Measurements from ENCODE around the gene RFXAP. TPM values are rescaled to one million over a fixed set of nuclear protein-coding genes. Genes with fewer than 3 reads are reported as not detected.

Gene RFXAP
- polyA plus RNA-seq, 1 donor (not counting 4 experiments of a cell fraction or from before 2014, with no cell fraction given), result 2.8 TPM

DNA sequence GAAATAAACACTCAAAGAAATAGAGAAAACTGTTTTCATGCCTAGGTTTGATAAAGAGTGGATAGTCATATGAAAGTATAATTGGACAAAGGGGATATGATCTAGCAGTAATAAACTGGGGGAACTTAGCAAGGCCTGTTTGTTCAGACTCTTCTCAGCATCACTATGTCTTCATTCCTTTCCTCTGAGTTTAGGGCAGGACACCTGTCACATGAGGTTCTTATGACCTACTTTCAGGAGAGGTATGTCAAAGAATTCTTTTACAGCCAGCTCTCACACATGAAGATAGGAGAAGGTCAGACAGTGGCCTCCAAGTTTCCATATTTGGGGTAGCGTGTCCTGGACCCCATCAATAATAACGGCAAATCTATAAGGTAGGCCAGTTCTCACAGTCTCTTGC, 11.4 kb upstream of the RFXAP start:
- Histone ChIP-seq H3K9ac (ENCODE audit: control insufficient read depth, extremely low read depth, insufficient read depth, low read length) (no peak overlapping the region), H3K79me2 (ENCODE audit: control insufficient read depth, insufficient read depth, low read length) (no peaks in the 10 kb centered on the region), H3K27ac (ENCODE audit: control insufficient read depth, insufficient read depth, low read length) (no peak overlapping the region), H3K27me3 (ENCODE audit: control insufficient read depth, extremely low read depth, insufficient read depth, low read length) (peaks cover 5% of the 10 kb centered on the region), H3K36me3 (ENCODE audit: control insufficient read depth in 2 of 2, extremely low read depth in 1 of 2, insufficient read depth in 2 of 2, low read length in 2 of 2) (no peaks in the 10 kb centered on the region), H3K4me1 (ENCODE audit: control insufficient read depth, extremely low read depth, insufficient read depth, low read length) (no peaks in the 10 kb centered on the region), H3K9me1 (ENCODE audit: control insufficient read depth, extremely low read depth, insufficient read depth, low read length) (no peaks in the 10 kb centered on the region), H3K9me3 (ENCODE audit: control insufficient read depth, low read depth, low read length) (no peaks in the 10 kb centered on the region), H2AFZ (ENCODE audit: control insufficient read depth, low read length) (no peak overlapping the region), H4K20me1 (ENCODE audit: control insufficient read depth, extremely low read depth, insufficient read depth, low read length) (no peaks in the 10 kb centered on the region), H3K4me2 (ENCODE audit: control insufficient read depth, extremely low read depth, insufficient read depth, low read depth, low read length) (no peak overlapping the region), H3K4me3 (ENCODE audit: control insufficient read depth in 2 of 3, extremely low read depth in 1 of 3, insufficient read depth in 2 of 3, low read depth in 1 of 3, low read length in 3 of 3) (no peak overlapping the region)
- DNase-seq (ENCODE audit: low read depth, low spot score), result no peak
- no peak for TF ChIP-seq EZH2 (IDR thresholded peaks at IDR 0.05; ENCODE audit: low read length)
- TF ChIP-seq, protein P1, sequence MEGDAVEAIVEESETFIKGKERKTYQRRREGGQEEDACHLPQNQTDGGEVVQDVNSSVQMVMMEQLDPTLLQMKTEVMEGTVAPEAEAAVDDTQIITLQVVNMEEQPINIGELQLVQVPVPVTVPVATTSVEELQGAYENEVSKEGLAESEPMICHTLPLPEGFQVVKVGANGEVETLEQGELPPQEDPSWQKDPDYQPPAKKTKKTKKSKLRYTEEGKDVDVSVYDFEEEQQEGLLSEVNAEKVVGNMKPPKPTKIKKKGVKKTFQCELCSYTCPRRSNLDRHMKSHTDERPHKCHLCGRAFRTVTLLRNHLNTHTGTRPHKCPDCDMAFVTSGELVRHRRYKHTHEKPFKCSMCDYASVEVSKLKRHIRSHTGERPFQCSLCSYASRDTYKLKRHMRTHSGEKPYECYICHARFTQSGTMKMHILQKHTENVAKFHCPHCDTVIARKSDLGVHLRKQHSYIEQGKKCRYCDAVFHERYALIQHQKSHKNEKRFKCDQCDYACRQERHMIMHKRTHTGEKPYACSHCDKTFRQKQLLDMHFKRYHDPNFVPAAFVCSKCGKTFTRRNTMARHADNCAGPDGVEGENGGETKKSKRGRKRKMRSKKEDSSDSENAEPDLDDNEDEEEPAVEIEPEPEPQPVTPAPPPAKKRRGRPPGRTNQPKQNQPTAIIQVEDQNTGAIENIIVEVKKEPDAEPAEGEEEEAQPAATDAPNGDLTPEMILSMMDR (optimal IDR thresholded peaks at IDR 0.05 in 1 of 3, IDR thresholded peaks at IDR 0.05 in 1 of 3, conservative IDR thresholded peaks at IDR 0.05 in 1 of 3; ENCODE audit: extremely low read depth in 1 of 3, insufficient read depth in 2 of 3, low read length in 3 of 3), result no peak
- dilution Hi-C loops (cut with MboI; ENCODE audit: extremely low pct_ligation_motif_present, low sequenced_read_pairs), result no loop called here
- FAIRE-seq, result no peak

DNA sequence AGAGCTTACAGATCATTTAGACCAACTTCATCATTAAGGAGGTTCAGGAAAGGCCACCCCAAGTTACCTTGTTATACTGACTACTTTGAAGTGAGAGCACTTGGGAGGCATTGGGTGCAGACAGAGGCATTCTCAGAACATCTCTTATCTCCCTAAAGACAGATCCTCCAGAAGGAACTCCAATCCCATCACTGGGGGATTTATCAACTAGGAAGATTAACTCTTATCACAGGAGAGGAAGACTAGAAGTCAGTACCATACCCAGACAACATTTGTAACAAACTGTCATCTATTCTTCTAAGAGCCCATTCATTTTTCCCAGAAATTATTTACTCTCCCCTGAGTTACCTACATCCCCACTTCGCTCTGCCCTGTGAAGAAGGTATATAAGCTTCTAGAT, 5.8 kb upstream of the RFXAP start:
- no peak overlapping the region for H3K27ac ChIP-seq (ENCODE audit: control insufficient read depth, insufficient read depth, low read length)
- no peaks in the 10 kb centered on the region for H3K9me1 ChIP-seq (ENCODE audit: control insufficient read depth, extremely low read depth, insufficient read depth, low read length)
- H3K4me3 ChIP-seq (ENCODE audit: control insufficient read depth in 2 of 3, extremely low read depth in 1 of 3, insufficient read depth in 2 of 3, low read depth in 1 of 3, low read length in 3 of 3), result no peak overlapping the region
- TF ChIP-seq, protein P1 (optimal IDR thresholded peaks at IDR 0.05 in 1 of 3, IDR thresholded peaks at IDR 0.05 in 1 of 3, conservative IDR thresholded peaks at IDR 0.05 in 1 of 3; ENCODE audit: extremely low read depth in 1 of 3, insufficient read depth in 2 of 3, low read length in 3 of 3), result no peak
- TF ChIP-seq EZH2 (IDR thresholded peaks at IDR 0.05; ENCODE audit: low read length), result no peak
- peaks cover 2% of the 10 kb centered on the region for H3K4me1 ChIP-seq (ENCODE audit: control insufficient read depth, extremely low read depth, insufficient read depth, low read length)
- H3K79me2 ChIP-seq (ENCODE audit: control insufficient read depth, insufficient read depth, low read length), result no peaks in the 10 kb centered on the region
- H3K27me3 ChIP-seq (ENCODE audit: control insufficient read depth, extremely low read depth, insufficient read depth, low read length), result peaks cover 10% of the 10 kb centered on the region
- DNase-seq (ENCODE audit: low read depth, low spot score), result no peak
- H2AFZ ChIP-seq (ENCODE audit: control insufficient read depth, low read length), result no peak overlapping the region
- H3K9ac ChIP-seq (ENCODE audit: control insufficient read depth, extremely low read depth, insufficient read depth, low read length), result no peak overlapping the region
- H3K9me3 ChIP-seq (ENCODE audit: control insufficient read depth, low read depth, low read length), result no peaks in the 10 kb centered on the region
- FAIRE-seq, result no peak
- no peak overlapping the region for H3K4me2 ChIP-seq (ENCODE audit: control insufficient read depth, extremely low read depth, insufficient read depth, low read depth, low read length)
- dilution Hi-C loops (cut with MboI; ENCODE audit: extremely low pct_ligation_motif_present, low sequenced_read_pairs), result no loop called here
- H4K20me1 ChIP-seq (ENCODE audit: control insufficient read depth, extremely low read depth, insufficient read depth, low read length), result no peaks in the 10 kb centered on the region
- no peaks in the 10 kb centered on the region for H3K36me3 ChIP-seq (ENCODE audit: control insufficient read depth in 2 of 2, extremely low read depth in 1 of 2, insufficient read depth in 2 of 2, low read length in 2 of 2)

Measured in keratinocyte (primary cell).